Measurements from ENCODE around the gene IL1R2.

DNA sequence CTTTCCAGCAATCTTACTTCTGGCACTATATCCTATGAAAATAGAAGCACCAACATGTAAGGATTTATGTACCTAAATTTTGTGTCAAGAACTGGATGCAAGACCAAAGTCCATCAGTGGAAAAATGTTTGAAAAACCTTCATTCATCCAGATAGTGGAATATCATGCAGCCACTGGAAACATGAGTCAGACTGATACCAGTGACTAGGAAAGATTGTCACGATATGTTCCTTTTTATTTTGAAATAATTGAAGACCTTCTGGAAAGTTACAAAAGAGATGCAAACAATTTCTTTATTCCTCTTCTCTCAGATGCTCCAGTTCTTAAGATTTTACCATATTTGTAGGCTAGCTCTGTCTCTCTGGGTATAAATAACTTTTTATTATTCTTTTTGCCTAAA lies 40.5 kb upstream of the IL1R2 start:
- no peak for TF ChIP-seq GATA2 (IDR thresholded peaks at IDR 0.05; ENCODE audit: low read depth, low read length)
- TF ChIP-seq GATA3 (IDR thresholded peaks at IDR 0.05; ENCODE audit: low read depth, low read length) = no peak

All from SH-SY5Y (cell line).